Measurements from ENCODE around the gene CDC42SE2.

Gene CDC42SE2

GRCh38 chr5:131263648-131264450 is at the start of gene CDC42SE2:
CDC42SE2 (plus strand) TSS chr5:131264053; CDS start chr5:131359494, 95,441 bp downstream.
- peak; percentile 67 for DNase-seq

GRCh38 chr5:131214609-131215227 is 49.1 kb upstream of the CDC42SE2 start:
- DNase-seq: no peak

- no peak for DNase-seq
Observed at GRCh38 chr5:131217791-131218190, 46.1 kb upstream of the CDC42SE2 start.

GRCh38 chr5:131218392-131218791 is 45.5 kb upstream of the CDC42SE2 start:
- DNase-seq: no peak

- no peak for DNase-seq
Observed at GRCh38 chr5:131220566-131220965, 43.3 kb upstream of the CDC42SE2 start.

- DNase-seq: no peak
Observed at GRCh38 chr5:131221008-131221703, 42.7 kb upstream of the CDC42SE2 start.

GRCh38 chr5:131221888-131222287 is 42.0 kb upstream of the CDC42SE2 start:
- no peak for DNase-seq

GRCh38 chr5:131222731-131223130 is 41.1 kb upstream of the CDC42SE2 start:
- no peak for DNase-seq

GRCh38 chr5:131223751-131224386 is 40.0 kb upstream of the CDC42SE2 start:
- DNase-seq: no peak

GRCh38 chr5:131224387-131225201 is 39.3 kb upstream of the CDC42SE2 start:
- no peak for DNase-seq

- no peak for DNase-seq
Observed at GRCh38 chr5:131225282-131225974, 38.4 kb upstream of the CDC42SE2 start.

GRCh38 chr5:131226899-131227298 is 37.0 kb upstream of the CDC42SE2 start:
- no peak for DNase-seq

GRCh38 chr5:131228646-131229045 is 35.2 kb upstream of the CDC42SE2 start:
- no peak for DNase-seq

GRCh38 chr5:131229623-131230022 is 34.2 kb upstream of the CDC42SE2 start:
- DNase-seq: no peak

- DNase-seq: no peak
Observed at GRCh38 chr5:131230406-131230805, 33.4 kb upstream of the CDC42SE2 start.

- no peak for DNase-seq
Observed at GRCh38 chr5:131239686-131240085, 24.2 kb upstream of the CDC42SE2 start.

GRCh38 chr5:131242728-131243255 is 21.1 kb upstream of the CDC42SE2 start:
- no peak for DNase-seq

- no peak for DNase-seq
Observed at GRCh38 chr5:131245312-131245711, 18.5 kb upstream of the CDC42SE2 start.

GRCh38 chr5:131245948-131246347 is 17.9 kb upstream of the CDC42SE2 start:
- no peak for DNase-seq

GRCh38 chr5:131246504-131246903 is 17.3 kb upstream of the CDC42SE2 start:
- no peak for DNase-seq

GRCh38 chr5:131250751-131251475 is 12.9 kb upstream of the CDC42SE2 start:
- no peak for DNase-seq

Data from NCI-H1092 (cell line).